Vagina (tissue), 2 donors: ENCODE data around the gene SLC22A4. TPM values are rescaled to one million over a fixed set of nuclear protein-coding genes. Genes with fewer than 3 reads are reported as not detected.

ENCODE experiments used
- DNase-seq, 2 donors: peaks; one replicate each; pipeline ENCODE4 v3.0.0-alpha.2; 2017; ENCODE audit errors: extremely low spot score in 2 of 2
- H3K27ac ChIP-seq: fragments of 200-600 bp; sonication (generic); one replicate; pipeline ENCODE4 v1.5.1; 2019
- H3K27me3 ChIP-seq: fragments of 200-600 bp; sonication (generic); one replicate; pipeline ENCODE4 v1.5.1; 2019
- H3K36me3 ChIP-seq, 2 donors: fragments of 200-600 bp; sonication (generic); one replicate each; pipeline ENCODE4 v1.5.1; 2017 to 2019
- H3K4me1 ChIP-seq: fragments of 200-600 bp; sonication (generic); one replicate; pipeline ENCODE4 v1.5.1; 2019
- H3K4me3 ChIP-seq, 2 donors: fragments of 200-600 bp; sonication (generic); 1 replicate in 1 of 2; 2 replicates in 1 of 2; pipeline ENCODE4 v1.5.1; 2016 to 2019
- H3K9me3 ChIP-seq: fragments of 200-600 bp; sonication (generic); one replicate; pipeline ENCODE4 v1.5.1; 2019
- POLR2A ChIP-seq, 2 donors: fragments of 450-650 bp; IDR thresholded peaks; one replicate each; pipeline ENCODE4 v1.6.1; 2017; ENCODE audit warnings: antibody characterized with exemption in 2 of 2, mild to moderate bottlenecking in 2 of 2, moderate library complexity in 2 of 2
- POLR2AphosphoS5 ChIP-seq, 2 donors: sonication (generic); formaldehyde crosslinking; IDR thresholded peaks; one replicate each; pipeline ENCODE4 v1.9.0; 2017; ENCODE audit warnings: antibody characterized with exemption in 2 of 2, mild to moderate bottlenecking in 2 of 2, low read depth in 1 of 2; ENCODE audit not compliant: insufficient read depth in 1 of 2
- intact Hi-C: fragments of 100-400 bp; cut with DNase I; formaldehyde crosslinking; loops from one replicate; pipeline ENCODE4 v1.15.1; 2023
- total RNA-seq: library from RNA; depleted of rRNA; stranded (reverse); fragments of >200 nt; gene quantifications from one replicate; pipeline ENCODE4 v1.2.3, GENCODE V29; 2016
- TF ChIP-seq, protein P1 (sequence below), 3 experiments: fragments of 450-650 bp in 2 of 3; fragments of 200-600 bp in 1 of 3; sonication (generic) in 1 of 3; IDR thresholded peaks; one replicate each; pipeline ENCODE4 v1.5.1; 2017 to 2019; ENCODE audit warnings: antibody characterized with exemption in 3 of 3, mild to moderate bottlenecking in 2 of 3, moderate library complexity in 2 of 3

Gene SLC22A4
- total RNA-seq, 1 donor from 2014 or later: 1.7 TPM

DNA sequence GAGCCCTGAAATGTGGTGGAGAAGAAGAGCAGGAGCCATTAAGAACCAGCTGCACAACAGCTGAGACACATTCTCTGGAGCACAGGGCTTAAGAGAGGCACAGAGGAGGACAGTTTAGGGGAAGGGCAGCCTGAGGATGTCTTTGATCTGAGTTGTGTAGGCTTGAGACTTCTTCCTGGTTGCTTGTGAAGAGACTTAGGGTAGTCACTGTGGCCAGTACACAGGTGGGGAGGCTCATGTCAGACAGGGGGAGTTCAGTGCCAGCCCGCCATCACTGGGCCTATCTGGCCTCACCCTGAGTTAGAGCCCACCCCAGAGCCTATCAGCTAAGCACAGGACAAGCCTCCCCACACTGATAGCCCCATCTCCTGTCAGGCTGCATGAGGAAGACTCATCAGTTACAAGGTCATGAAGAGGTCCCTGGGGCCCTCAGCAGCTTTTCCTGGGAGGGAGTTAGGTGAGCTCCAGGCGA is 19.8 kb downstream of the SLC22A4 start:
- Histone ChIP-seq H3K9me3 (no peaks in the 10 kb centered on the region), H3K36me3 (no peaks in the 10 kb centered on the region), H3K4me1 (no peaks in the 10 kb centered on the region), H3K4me3 (no peak overlapping the region), H3K27me3 (no peaks in the 10 kb centered on the region), H3K27ac (no peak overlapping the region)
- no peak for DNase-seq
- TF ChIP-seq POLR2A (IDR thresholded peaks at IDR 0.05) (no peak), POLR2AphosphoS5 (IDR thresholded peaks at IDR 0.05; ENCODE audit: insufficient read depth in 1 of 2, low read depth in 1 of 2) (no peak)
- TF ChIP-seq, protein P1, sequence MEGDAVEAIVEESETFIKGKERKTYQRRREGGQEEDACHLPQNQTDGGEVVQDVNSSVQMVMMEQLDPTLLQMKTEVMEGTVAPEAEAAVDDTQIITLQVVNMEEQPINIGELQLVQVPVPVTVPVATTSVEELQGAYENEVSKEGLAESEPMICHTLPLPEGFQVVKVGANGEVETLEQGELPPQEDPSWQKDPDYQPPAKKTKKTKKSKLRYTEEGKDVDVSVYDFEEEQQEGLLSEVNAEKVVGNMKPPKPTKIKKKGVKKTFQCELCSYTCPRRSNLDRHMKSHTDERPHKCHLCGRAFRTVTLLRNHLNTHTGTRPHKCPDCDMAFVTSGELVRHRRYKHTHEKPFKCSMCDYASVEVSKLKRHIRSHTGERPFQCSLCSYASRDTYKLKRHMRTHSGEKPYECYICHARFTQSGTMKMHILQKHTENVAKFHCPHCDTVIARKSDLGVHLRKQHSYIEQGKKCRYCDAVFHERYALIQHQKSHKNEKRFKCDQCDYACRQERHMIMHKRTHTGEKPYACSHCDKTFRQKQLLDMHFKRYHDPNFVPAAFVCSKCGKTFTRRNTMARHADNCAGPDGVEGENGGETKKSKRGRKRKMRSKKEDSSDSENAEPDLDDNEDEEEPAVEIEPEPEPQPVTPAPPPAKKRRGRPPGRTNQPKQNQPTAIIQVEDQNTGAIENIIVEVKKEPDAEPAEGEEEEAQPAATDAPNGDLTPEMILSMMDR (IDR thresholded peaks at IDR 0.05): no peak
- intact Hi-C loops: no loop called here

DNA sequence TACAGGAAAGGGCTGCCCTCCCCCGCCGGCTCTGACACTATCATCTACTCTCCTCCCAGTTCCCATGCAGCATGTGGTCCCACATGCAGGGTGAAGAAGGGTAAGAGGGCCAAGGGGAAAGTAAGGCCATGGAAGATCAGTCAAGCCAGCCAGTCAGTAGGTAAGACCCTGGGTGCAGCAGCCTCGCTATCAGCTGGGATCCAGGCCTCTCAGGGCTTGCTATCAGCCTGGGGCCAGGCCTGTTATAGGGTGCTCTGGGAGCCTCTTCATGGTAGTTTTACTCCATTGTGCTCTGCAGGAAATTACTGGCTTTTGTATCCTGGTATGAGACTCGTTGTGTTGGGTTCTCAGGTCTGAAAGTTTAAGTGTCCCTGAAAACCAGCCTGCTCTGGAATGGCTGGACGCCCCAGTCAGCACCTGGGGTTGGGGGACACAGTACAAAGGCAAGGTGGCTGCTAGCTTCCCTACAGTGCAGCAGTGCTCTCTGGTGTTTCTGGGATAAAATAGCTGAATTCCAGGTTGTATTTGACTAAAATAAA is 21.4 kb downstream of the SLC22A4 start:
- no peaks in the 10 kb centered on the region for H3K4me1 ChIP-seq
- DNase-seq: peak in 1 of 2 donors; percentile 76
- no peak for TF ChIP-seq POLR2A (IDR thresholded peaks at IDR 0.05)
- TF ChIP-seq POLR2AphosphoS5 (IDR thresholded peaks at IDR 0.05; ENCODE audit: insufficient read depth in 1 of 2, low read depth in 1 of 2): no peak
- TF ChIP-seq, protein P1 (IDR thresholded peaks at IDR 0.05): no peak
- intact Hi-C loops: no loop called here
- H3K36me3 ChIP-seq: no peaks in the 10 kb centered on the region
- no peaks in the 10 kb centered on the region for H3K27me3 ChIP-seq
- no peak overlapping the region for H3K4me3 ChIP-seq
- H3K9me3 ChIP-seq: no peaks in the 10 kb centered on the region
- H3K27ac ChIP-seq: no peak overlapping the region

DNA sequence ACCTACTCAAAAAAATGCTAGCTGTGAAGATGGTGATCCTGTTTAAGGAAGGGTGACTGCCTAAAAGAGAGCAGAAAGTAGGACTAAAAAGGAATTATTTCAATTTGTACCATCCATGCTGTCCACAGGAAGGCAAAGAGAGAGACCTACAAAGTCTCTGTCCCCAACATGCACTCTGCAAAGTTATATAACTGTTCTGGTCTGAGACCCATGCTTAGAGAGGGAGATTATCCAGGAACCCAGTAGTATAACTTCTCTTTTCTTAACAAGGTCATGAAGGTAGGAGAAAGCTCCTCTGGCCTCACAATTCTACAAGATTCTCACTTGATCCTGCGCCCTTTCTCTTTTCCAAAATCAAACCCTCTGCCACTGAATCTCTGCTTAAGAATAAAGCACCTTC is 25.8 kb downstream of the SLC22A4 start:
- Histone ChIP-seq H3K9me3 (no peaks in the 10 kb centered on the region), H3K4me1 (no peaks in the 10 kb centered on the region), H3K27me3 (no peaks in the 10 kb centered on the region), H3K36me3 (no peaks in the 10 kb centered on the region), H3K27ac (no peak overlapping the region), H3K4me3 (no peak overlapping the region)
- DNase-seq: no peak
- TF ChIP-seq POLR2A (IDR thresholded peaks at IDR 0.05) (no peak), POLR2AphosphoS5 (IDR thresholded peaks at IDR 0.05; ENCODE audit: insufficient read depth in 1 of 2, low read depth in 1 of 2) (no peak)
- TF ChIP-seq, protein P1 (IDR thresholded peaks at IDR 0.05): no peak
- intact Hi-C loops: no loop called here

DNA sequence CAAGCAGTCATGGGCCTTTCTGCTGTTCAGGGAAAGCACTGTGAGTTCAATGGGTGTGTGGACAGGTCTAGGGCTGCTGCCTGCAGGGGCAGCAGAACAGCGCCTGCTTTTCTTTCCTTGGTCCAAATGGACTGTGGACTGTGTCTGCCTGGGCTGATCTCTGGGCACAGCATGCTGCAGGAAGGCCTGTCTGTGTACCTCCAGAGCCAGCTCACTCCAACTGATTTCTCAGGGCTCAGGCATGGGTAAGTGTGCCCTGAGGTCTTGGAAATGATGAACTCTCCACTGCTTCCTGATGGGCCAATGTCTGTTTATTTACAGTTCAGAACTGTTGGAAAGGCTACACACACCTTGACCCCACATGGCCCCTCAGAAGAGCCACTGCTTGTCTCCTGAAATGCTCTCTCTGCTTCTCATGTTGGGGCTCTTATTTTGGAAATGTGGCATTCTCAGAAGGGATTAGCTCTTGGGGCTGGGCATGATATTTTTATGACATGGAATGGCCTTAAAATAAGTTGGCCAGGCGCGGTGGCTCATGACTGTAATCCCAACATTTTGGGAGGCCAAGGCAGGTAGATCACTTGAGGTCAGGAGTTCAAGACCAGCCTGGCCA is 27.0 kb downstream of the SLC22A4 start:
- intact Hi-C loops: no loop called here
- TF ChIP-seq, protein P1 (IDR thresholded peaks at IDR 0.05): no peak
- TF ChIP-seq POLR2AphosphoS5 (IDR thresholded peaks at IDR 0.05; ENCODE audit: insufficient read depth in 1 of 2, low read depth in 1 of 2) (no peak), POLR2A (IDR thresholded peaks at IDR 0.05) (no peak)
- H3K36me3 ChIP-seq: no peaks in the 10 kb centered on the region
- no peak overlapping the region for H3K4me3 ChIP-seq
- DNase-seq: no peak
- no peak overlapping the region for H3K27ac ChIP-seq
- no peaks in the 10 kb centered on the region for H3K27me3 ChIP-seq
- H3K4me1 ChIP-seq: no peaks in the 10 kb centered on the region
- H3K9me3 ChIP-seq: no peaks in the 10 kb centered on the region

DNA sequence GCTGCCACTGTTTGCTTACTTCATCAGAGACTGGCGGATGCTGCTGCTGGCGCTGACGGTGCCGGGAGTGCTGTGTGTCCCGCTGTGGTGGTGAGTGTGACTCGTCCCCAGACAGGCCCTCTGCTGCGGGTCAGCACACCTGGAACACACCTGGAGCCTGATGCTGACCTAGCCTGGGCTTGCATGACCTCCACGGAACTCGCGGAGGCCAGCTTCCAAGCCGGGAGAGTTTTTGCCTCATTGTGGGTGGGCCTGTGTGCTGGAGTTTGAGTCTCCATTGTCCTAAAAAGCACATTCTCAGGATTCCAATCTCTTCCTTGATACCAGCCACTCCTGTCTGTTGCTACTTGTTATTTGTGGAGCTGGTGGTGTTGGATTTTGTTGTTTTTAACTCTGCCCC is 28.1 kb downstream of the SLC22A4 start:
- intact Hi-C loops: no loop called here
- Histone ChIP-seq H3K4me3 (no peak overlapping the region), H3K4me1 (no peaks in the 10 kb centered on the region), H3K27me3 (no peaks in the 10 kb centered on the region), H3K9me3 (no peaks in the 10 kb centered on the region), H3K36me3 (no peaks in the 10 kb centered on the region), H3K27ac (no peak overlapping the region)
- no peak for DNase-seq
- TF ChIP-seq POLR2AphosphoS5 (IDR thresholded peaks at IDR 0.05; ENCODE audit: insufficient read depth in 1 of 2, low read depth in 1 of 2): no peak
- TF ChIP-seq, protein P1 (IDR thresholded peaks at IDR 0.05): no peak
- TF ChIP-seq POLR2A (IDR thresholded peaks at IDR 0.05): no peak
